Measurements from ENCODE around the gene COL28A1.

- TF ChIP-seq, protein P1, sequence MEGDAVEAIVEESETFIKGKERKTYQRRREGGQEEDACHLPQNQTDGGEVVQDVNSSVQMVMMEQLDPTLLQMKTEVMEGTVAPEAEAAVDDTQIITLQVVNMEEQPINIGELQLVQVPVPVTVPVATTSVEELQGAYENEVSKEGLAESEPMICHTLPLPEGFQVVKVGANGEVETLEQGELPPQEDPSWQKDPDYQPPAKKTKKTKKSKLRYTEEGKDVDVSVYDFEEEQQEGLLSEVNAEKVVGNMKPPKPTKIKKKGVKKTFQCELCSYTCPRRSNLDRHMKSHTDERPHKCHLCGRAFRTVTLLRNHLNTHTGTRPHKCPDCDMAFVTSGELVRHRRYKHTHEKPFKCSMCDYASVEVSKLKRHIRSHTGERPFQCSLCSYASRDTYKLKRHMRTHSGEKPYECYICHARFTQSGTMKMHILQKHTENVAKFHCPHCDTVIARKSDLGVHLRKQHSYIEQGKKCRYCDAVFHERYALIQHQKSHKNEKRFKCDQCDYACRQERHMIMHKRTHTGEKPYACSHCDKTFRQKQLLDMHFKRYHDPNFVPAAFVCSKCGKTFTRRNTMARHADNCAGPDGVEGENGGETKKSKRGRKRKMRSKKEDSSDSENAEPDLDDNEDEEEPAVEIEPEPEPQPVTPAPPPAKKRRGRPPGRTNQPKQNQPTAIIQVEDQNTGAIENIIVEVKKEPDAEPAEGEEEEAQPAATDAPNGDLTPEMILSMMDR (conservative IDR thresholded peaks at IDR 0.05; ENCODE audit: low read length) = no peak
- no peak for TF ChIP-seq EZH2phosphoT487 (IDR thresholded peaks at IDR 0.05; ENCODE audit: borderline replicate concordance)
These were observed 32.9 kb upstream of the COL28A1 start for GRCh38 chr7:7568553-7568952.
